Heart left ventricle (tissue), 13 donors: ENCODE measurements around the gene ADCY10.

Source experiments
- CTCF ChIP-seq, 12 donors: fragments of 200-600 bp; sonication (generic) in 4 of 12; IDR thresholded peaks; one replicate each; pipeline versions ENCODE4 v1.5.0 to v1.8.0; 2018 to 2022; ENCODE audit warnings: antibody characterized with exemption in 12 of 12, mild to moderate bottlenecking in 5 of 12
- POLR2A ChIP-seq, 2 donors: fragments of 450-650 bp; IDR thresholded peaks; one replicate each; pipeline ENCODE4 v1.6.1; 2017; ENCODE audit warnings: antibody characterized with exemption in 2 of 2, mild to moderate bottlenecking in 2 of 2, moderate library complexity in 2 of 2
- donor health status: ischemic (EF 13 %, LVEDD 7.1; RV severe dilation, severe dysfunction).
- donor health status: DM: no; HTN: yes; CAD: no.
- donor health status: DM: no; HTN: no; CAD: no.
- donor health status: ischemic (EF 25% LVEDD 6.9; RV normal size, moderate dysfunction).
- donor health status: ischemic (EF 25% LVEDD 5.7; RV mildly dilated, moderate dysfunction).
- donor health status: ischemic (EF 35%, LVEDD 5.7; RV mildly dilated, moderate dysfunction).
- donor health status: nonischemic (EF 11% LVEDD 7.7; RV severe dilation, severe dysfunction).
- donor health status: DM: yes; HTN: yes; CAD: no.
- donor health status: PGD.
- donor health status: ischemic (EF 29% LVEDD 5.4; RV normal size, mild dysfunction).
- donor health status: nonischemic (EF 23%, LVEDD 6.1; RV moderate dilation, normal function).

- TF ChIP-seq CTCF (IDR thresholded peaks at IDR 0.05): no peak
- no peak for TF ChIP-seq POLR2A (IDR thresholded peaks at IDR 0.05)
These were observed 4.2 kb downstream of the ADCY10 start for GRCh38 chr1:167909691-167910180.
